Heart left ventricle (tissue), 13 donors: Measurements from ENCODE around the gene BPIFA2.

Source experiments
- CTCF ChIP-seq, 12 donors: fragments of 200-600 bp; sonication (generic) in 4 of 12; IDR thresholded peaks; one replicate each; pipeline versions ENCODE4 v1.5.0 to v1.8.0; 2018 to 2022; ENCODE audit warnings: antibody characterized with exemption in 12 of 12, mild to moderate bottlenecking in 5 of 12
- POLR2A ChIP-seq, 2 donors: fragments of 450-650 bp; IDR thresholded peaks; one replicate each; pipeline ENCODE4 v1.6.1; 2017; ENCODE audit warnings: antibody characterized with exemption in 2 of 2, mild to moderate bottlenecking in 2 of 2, moderate library complexity in 2 of 2
- donor health status: ischemic (EF 13 %, LVEDD 7.1; RV severe dilation, severe dysfunction).
- donor health status: DM: no; HTN: yes; CAD: no.
- donor health status: DM: no; HTN: no; CAD: no.
- donor health status: ischemic (EF 25% LVEDD 6.9; RV normal size, moderate dysfunction).
- donor health status: ischemic (EF 25% LVEDD 5.7; RV mildly dilated, moderate dysfunction).
- donor health status: ischemic (EF 35%, LVEDD 5.7; RV mildly dilated, moderate dysfunction).
- donor health status: nonischemic (EF 11% LVEDD 7.7; RV severe dilation, severe dysfunction).
- donor health status: DM: yes; HTN: yes; CAD: no.
- donor health status: PGD.
- donor health status: ischemic (EF 29% LVEDD 5.4; RV normal size, mild dysfunction).
- donor health status: nonischemic (EF 23%, LVEDD 6.1; RV moderate dilation, normal function).

- no peak for TF ChIP-seq CTCF (IDR thresholded peaks at IDR 0.05)
- TF ChIP-seq POLR2A (IDR thresholded peaks at IDR 0.05) = no peak
Measured at GRCh38 chr20:33154252-33154651, 13.7 kb upstream of the BPIFA2 start.
